HUES6 (cell line): ENCODE measurements around the gene INSYN1.
"Not testable (repeated sequence)": the region's sequence is repeated elsewhere in the genome, so short reads cannot be mapped to it uniquely, and the experiment has no call there.

Experiments used
- H3K27ac ChIP-seq: 2 replicates; pipeline ENCODE4 v1.7.0; 2013; ENCODE audit warnings: low read depth, mild to moderate bottlenecking, low read length, inconsistent platforms
- H3K27me3 ChIP-seq: 2 replicates; pipeline ENCODE4 v1.6.1; 2013; ENCODE audit warnings: low read length; ENCODE audit not compliant: control insufficient read depth, insufficient read depth
- H3K36me3 ChIP-seq: 2 replicates; pipeline ENCODE4 v1.6.1; 2013; ENCODE audit warnings: low read length; ENCODE audit not compliant: control insufficient read depth, insufficient read depth
- H3K4me1 ChIP-seq: 2 replicates; pipeline ENCODE4 v1.6.1; 2013; ENCODE audit warnings: low read length; ENCODE audit not compliant: control insufficient read depth, insufficient read depth
- H3K4me3 ChIP-seq: 2 replicates; pipeline ENCODE4 v1.5.1; 2013; ENCODE audit warnings: low read depth, low read length
- H3K9ac ChIP-seq: one replicate; pipeline ENCODE4 v1.6.1; 2013; ENCODE audit warnings: mild to moderate bottlenecking, low read length
- H3K9me3 ChIP-seq: 2 replicates; pipeline ENCODE4 v1.6.1; 2013; ENCODE audit warnings: low read depth, low read length; ENCODE audit not compliant: control insufficient read depth, insufficient read depth

INSYN1 gene

GRCh38 chr15:73748730-73749129 lies 4.4 kb downstream of the INSYN1 start:
- Histone ChIP-seq H3K9ac (no peak overlapping the region), H3K9me3 (no peaks in the 10 kb centered on the region), H3K36me3 (no peaks in the 10 kb centered on the region), H3K4me1 (peaks cover 48% of the 10 kb centered on the region), H3K27ac (no peak overlapping the region), H3K27me3 (peaks cover 21% of the 10 kb centered on the region), H3K4me3 (no peak overlapping the region)

GRCh38 chr15:73747847-73748590 lies 5.1 kb downstream of the INSYN1 start:
- Histone ChIP-seq H3K9me3 (no peaks in the 10 kb centered on the region), H3K36me3 (no peaks in the 10 kb centered on the region), H3K9ac (no peak overlapping the region), H3K27me3 (peaks cover 16% of the 10 kb centered on the region), H3K4me1 (peaks cover 46% of the 10 kb centered on the region), H3K4me3 (no peak overlapping the region), H3K27ac (no peak overlapping the region)

- Histone ChIP-seq H3K36me3 (no peaks in the 10 kb centered on the region), H3K9ac (no peak overlapping the region), H3K27ac (no peak overlapping the region), H3K4me1 (peaks cover 50% of the 10 kb centered on the region), H3K27me3 (peaks cover 16% of the 10 kb centered on the region), H3K4me3 (no peak overlapping the region), H3K9me3 (no peaks in the 10 kb centered on the region)
Measured at GRCh38 chr15:73746883-73747282, 6.3 kb downstream of the INSYN1 start.

GRCh38 chr15:73746261-73746660 lies 6.9 kb downstream of the INSYN1 start:
- Histone ChIP-seq H3K27ac (no peak overlapping the region), H3K27me3 (peaks cover 12% of the 10 kb centered on the region), H3K9ac (no peak overlapping the region), H3K4me1 (peaks cover 46% of the 10 kb centered on the region), H3K36me3 (no peaks in the 10 kb centered on the region), H3K4me3 (no peak overlapping the region), H3K9me3 (no peaks in the 10 kb centered on the region)

- no peaks in the 10 kb centered on the region for H3K27me3 ChIP-seq
- no peaks in the 10 kb centered on the region for H3K9me3 ChIP-seq
- no peak overlapping the region for H3K27ac ChIP-seq
- H3K36me3 ChIP-seq, result no peaks in the 10 kb centered on the region
- H3K4me1 ChIP-seq, result peaks cover 43% of the 10 kb centered on the region
- no peak overlapping the region for H3K4me3 ChIP-seq
- no peak overlapping the region for H3K9ac ChIP-seq
Measured at GRCh38 chr15:73745073-73745472, 8.1 kb downstream of the INSYN1 start.

- H3K27ac ChIP-seq, result no peak overlapping the region
- H3K9me3 ChIP-seq, result no peaks in the 10 kb centered on the region
- peaks cover 43% of the 10 kb centered on the region for H3K4me1 ChIP-seq
- no peaks in the 10 kb centered on the region for H3K36me3 ChIP-seq
- no peaks in the 10 kb centered on the region for H3K27me3 ChIP-seq
- no peak overlapping the region for H3K4me3 ChIP-seq
- H3K9ac ChIP-seq, result no peak overlapping the region
Measured at GRCh38 chr15:73744293-73744692, 8.9 kb downstream of the INSYN1 start.

- H3K36me3 ChIP-seq, result no peaks in the 10 kb centered on the region
- H3K9me3 ChIP-seq, result no peaks in the 10 kb centered on the region
- H3K4me3 ChIP-seq, result no peak overlapping the region
- no peaks in the 10 kb centered on the region for H3K27me3 ChIP-seq
- H3K27ac ChIP-seq, result no peak overlapping the region
- peaks cover 27% of the 10 kb centered on the region for H3K4me1 ChIP-seq
- H3K9ac ChIP-seq, result no peak overlapping the region
Measured at GRCh38 chr15:73741321-73741836, 11.8 kb downstream of the INSYN1 start.

- H3K36me3 ChIP-seq, result no peaks in the 10 kb centered on the region
- no peak overlapping the region for H3K4me3 ChIP-seq
- peaks cover 5% of the 10 kb centered on the region; the same call in 1 of the 2 replicates for H3K27me3 ChIP-seq
- H3K27ac ChIP-seq, result no peak overlapping the region
- no peak overlapping the region for H3K9ac ChIP-seq
- no peaks in the 10 kb centered on the region for H3K9me3 ChIP-seq
- H3K4me1 ChIP-seq, result peaks cover 23% of the 10 kb centered on the region
Measured at GRCh38 chr15:73740152-73741048, 12.8 kb downstream of the INSYN1 start.

GRCh38 chr15:73737535-73737934 lies 15.6 kb downstream of the INSYN1 start:
- no peaks in the 10 kb centered on the region for H3K36me3 ChIP-seq
- no peak overlapping the region for H3K27ac ChIP-seq
- peaks cover 5% of the 10 kb centered on the region; the same call in 1 of the 2 replicates for H3K27me3 ChIP-seq
- H3K9me3 ChIP-seq, result no peaks in the 10 kb centered on the region
- no peak overlapping the region for H3K9ac ChIP-seq
- no peaks in the 10 kb centered on the region; the same call in 1 of the 2 replicates for H3K4me1 ChIP-seq
- H3K4me3 ChIP-seq, result no peak overlapping the region

GRCh38 chr15:73732930-73733329 lies 20.2 kb downstream of the INSYN1 start:
- Histone ChIP-seq H3K4me1 (no peaks in the 10 kb centered on the region; the same call in 1 of the 2 replicates), H3K27me3 (peaks cover 5% of the 10 kb centered on the region; the same call in 1 of the 2 replicates), H3K36me3 (no peaks in the 10 kb centered on the region), H3K4me3 (no peak overlapping the region), H3K27ac (no peak overlapping the region), H3K9ac (no peak overlapping the region), H3K9me3 (no peaks in the 10 kb centered on the region)

GRCh38 chr15:73732051-73732450 lies 21.1 kb downstream of the INSYN1 start:
- not testable (repeated sequence) for H3K9ac ChIP-seq, H3K27me3 ChIP-seq, H3K9me3 ChIP-seq, H3K36me3 ChIP-seq, H3K4me1 ChIP-seq, H3K4me3 ChIP-seq, H3K27ac ChIP-seq
